GM18861 (cell line): ENCODE measurements around the gene PARS2.

Source experiments
- ATAC-seq: cut with Tn5 transposase; IDR thresholded peaks from one replicate; pipeline ENCODE4 v1.9.1; 2021; ENCODE audit not compliant: unreplicated experiment

The PARS2 gene

GRCh38 chr1:54764133-54764921, at the start of gene PARS2:
Gene PARS2 (minus strand): TSS chr1:54764523. CDS start chr1:54759161, 5,362 bp downstream.
- ATAC-seq, result peak; percentile 96

- ATAC-seq, result no peak
Measured at GRCh38 chr1:54814126-54814498, 49.8 kb upstream of the PARS2 start.

- ATAC-seq, result no peak
Measured at GRCh38 chr1:54813485-54814125, 49.3 kb upstream of the PARS2 start.

- ATAC-seq, result no peak
Measured at GRCh38 chr1:54812801-54813484, 48.6 kb upstream of the PARS2 start.

GRCh38 chr1:54811739-54812655, 47.7 kb upstream of the PARS2 start:
- ATAC-seq, result no peak

GRCh38 chr1:54811066-54811465, 46.7 kb upstream of the PARS2 start:
- ATAC-seq, result no peak

GRCh38 chr1:54810153-54810942, 46.0 kb upstream of the PARS2 start:
- ATAC-seq, result peak; percentile 70

- no peak for ATAC-seq
Measured at GRCh38 chr1:54809496-54810074, 45.3 kb upstream of the PARS2 start.

- no peak for ATAC-seq
Measured at GRCh38 chr1:54808443-54809207, 44.3 kb upstream of the PARS2 start.

- ATAC-seq, result no peak
Measured at GRCh38 chr1:54807756-54808155, 43.4 kb upstream of the PARS2 start.

GRCh38 chr1:54806931-54807611, 42.7 kb upstream of the PARS2 start:
- ATAC-seq, result no peak

- no peak for ATAC-seq
Measured at GRCh38 chr1:54805981-54806381, 41.7 kb upstream of the PARS2 start.

GRCh38 chr1:54805466-54805865, 41.1 kb upstream of the PARS2 start:
- no peak for ATAC-seq

GRCh38 chr1:54804471-54805132, 40.3 kb upstream of the PARS2 start:
- ATAC-seq, result no peak

GRCh38 chr1:54803761-54804470, 39.6 kb upstream of the PARS2 start:
- ATAC-seq, result no peak

GRCh38 chr1:54800899-54801759, 36.8 kb upstream of the PARS2 start, which contains the start of gene TTC22:
Gene TTC22 (minus strand): TSS chr1:54801323. CDS start chr1:54801163, 160 bp downstream.
- peak; percentile 69 for ATAC-seq
